Measurements from ENCODE around the gene IL22RA2. TPM values are rescaled to one million over a fixed set of nuclear protein-coding genes. Genes with fewer than 3 reads are reported as not detected.
A peak's percentile ranks its signal among the peaks of the same experiment; 100 is the strongest.

The IL22RA2 gene
- total and polyA plus RNA-seq, 12 donors: 0.12 TPM; not detected in 11

- WGBS, 2 donors: 85 to 86% methylated on average over 10 of the region's 10 CpGs
- H3K27ac ChIP-seq: no peak overlapping the region
- ATAC-seq (no peak), DNase-seq (no peak)
- peaks cover 0 to 15% (median 0%) of the 10 kb centered on the region in 9 donors for H3K4me1 ChIP-seq
- TF ChIP-seq CTCF (IDR thresholded peaks at IDR 0.05): no peak
- H3K9me3 ChIP-seq: no peaks in the 10 kb centered on the region
- H3K36me3 ChIP-seq: no peaks in the 10 kb centered on the region
- intact Hi-C loops (cut with DNase I): loop anchor here (2.0 to 10.0 kb wide), 10 partner anchors 67 to 320 kb away; partner anchors contain the start of gene IFNGR1 (in 1 of the 10)
- H3K27me3 ChIP-seq: no peaks in the 10 kb centered on the region
- no peak overlapping the region for H3K4me3 ChIP-seq
Observed at GRCh38 chr6:137095093-137095492, 78.4 kb downstream of the IL22RA2 start.

GRCh38 chr6:137094411-137095008 lies 78.9 kb downstream of the IL22RA2 start:
- Histone ChIP-seq H3K9me3 (no peaks in the 10 kb centered on the region), H3K4me1 (peaks cover 0 to 15% (median 0%) of the 10 kb centered on the region in 9 donors), H3K36me3 (no peaks in the 10 kb centered on the region), H3K27ac (no peak overlapping the region), H3K4me3 (no peak overlapping the region), H3K27me3 (no peaks in the 10 kb centered on the region)
- WGBS, 2 donors: 38 to 40% methylated on average over 5 of the region's 5 CpGs
- ATAC-seq: peak in 7 of 8 donors; percentile 63 to 79 (median 74)
- DNase-seq: peak in 1 of 2 donors; percentile 70
- peak; percentile 58 to 90 (median 80) for TF ChIP-seq CTCF (IDR thresholded peaks at IDR 0.05)
- intact Hi-C loops (cut with DNase I): loop anchor here (1.0 to 10.0 kb wide), 16 partner anchors 68 to 548 kb away; partner anchors contain the start of gene IFNGR1 (in 1 of the 10)

Other genes starting within 250 kb of the IL22RA2 start
- 10 to 100 TPM in 1 of 10 donors, 1 to 10 TPM in 8, under 1 TPM in 1; 0.42 to 15.4 (median 2.2) TPM for gene IL20RA, start 128.7 kb downstream of the IL22RA2 start, total RNA-seq
- gene IL20RA, start 128.7 kb downstream of the IL22RA2 start, polyA plus RNA-seq: 1 to 10 TPM in 1 of 2 donors, under 1 TPM in 1; 0.28 to 1.8 TPM
- gene IFNGR1, start 45.7 kb upstream of the IL22RA2 start, total RNA-seq: 100 to 1,000 TPM in 3 of 10 donors, 10 to 100 TPM in 7; 55.8 to 132 (median 78.7) TPM
- gene IFNGR1, start 45.7 kb upstream of the IL22RA2 start, polyA plus RNA-seq: 100 to 1,000 TPM in 1 of 2 donors, 10 to 100 TPM in 1; 66.1 to 121 TPM

All from heart right ventricle (tissue), 16 donors.